Endothelial cell (in vitro differentiated cells): ENCODE measurements around the gene NRXN3. TPM values are rescaled to one million over a fixed set of nuclear protein-coding genes. Genes with fewer than 3 reads are reported as not detected.

ENCODE experiments used
- DNase-seq: peaks from one replicate; pipeline ENCODE4 v3.0.0; 2021; ENCODE audit warnings: low spot score
- H3K27ac Mint-ChIP-seq: one replicate; pipeline ENCODE4 v1.8.0; 2021; ENCODE audit warnings: mixed read lengths, inconsistent platforms; ENCODE audit not compliant: unreplicated experiment
- H3K27me3 Mint-ChIP-seq: one replicate; pipeline ENCODE4 v1.8.0; 2021; ENCODE audit warnings: mild to moderate bottlenecking, moderate library complexity, mixed read lengths, inconsistent platforms; ENCODE audit not compliant: unreplicated experiment
- H3K36me3 Mint-ChIP-seq: one replicate; pipeline ENCODE4 v1.8.0; 2021; ENCODE audit warnings: mild to moderate bottlenecking, low read depth, mixed read lengths, inconsistent platforms; ENCODE audit not compliant: unreplicated experiment
- H3K4me1 Mint-ChIP-seq: one replicate; pipeline ENCODE4 v1.8.0; 2021; ENCODE audit warnings: mild to moderate bottlenecking, mixed read lengths, inconsistent platforms; ENCODE audit not compliant: unreplicated experiment
- H3K4me3 Mint-ChIP-seq: one replicate; pipeline ENCODE4 v1.8.0; 2021; ENCODE audit warnings: mild to moderate bottlenecking, mixed read lengths, inconsistent platforms; ENCODE audit not compliant: unreplicated experiment
- H3K9me3 Mint-ChIP-seq: one replicate; pipeline ENCODE4 v1.8.0; 2021; ENCODE audit warnings: mixed read lengths, inconsistent platforms; ENCODE audit not compliant: unreplicated experiment
- CTCF ChIP-seq: fragments of 200-600 bp; sonication (generic); IDR thresholded peaks from one replicate; pipeline ENCODE4 v1.5.0; 2021; ENCODE audit warnings: antibody characterized with exemption; ENCODE audit not compliant: unreplicated experiment
- total RNA-seq: library from RNA; stranded (reverse); fragmentation: NEBNext Ultra II Directional; extraction: Animal tissue kit (Norgen Biotek cat#: 25700); gene quantifications from one replicate; pipeline ENCODE4 v1.2.1, GENCODE V29; 2021; ENCODE audit not compliant: unreplicated experiment

NRXN3 gene
- total RNA-seq, 1 donor from 2014 or later = 2.3 TPM

DNA sequence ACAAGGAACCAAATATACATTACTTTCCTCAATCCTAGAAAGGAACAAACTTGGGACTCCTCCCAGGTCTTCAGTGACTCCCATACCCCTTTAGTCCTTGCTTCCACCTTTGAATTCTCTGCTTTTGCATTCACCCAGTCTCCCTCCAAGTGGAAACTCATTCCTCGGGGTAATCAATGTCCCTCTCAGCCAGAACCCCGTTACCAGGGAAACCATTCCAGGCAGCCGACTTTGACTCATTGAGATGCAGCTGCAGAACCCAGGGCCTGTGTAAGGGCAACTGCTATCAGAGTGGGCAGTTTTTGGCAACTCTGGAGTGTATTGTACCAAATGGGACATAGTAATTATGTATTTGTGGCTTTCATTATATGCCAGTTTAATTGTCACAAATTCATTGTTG lies 186.2 kb downstream of the NRXN3 start:
- H3K27ac Mint-ChIP-seq = no peak overlapping the region
- H3K27me3 Mint-ChIP-seq = no peaks in the 10 kb centered on the region
- no peak for DNase-seq

GRCh38 chr14:78358591-78358990 lies 188.4 kb downstream of the NRXN3 start:
- Mint-ChIP-seq H3K27me3 (no peaks in the 10 kb centered on the region), H3K9me3 (no peaks in the 10 kb centered on the region), H3K36me3 (no peaks in the 10 kb centered on the region), H3K27ac (no peak overlapping the region), H3K4me1 (no peaks in the 10 kb centered on the region), H3K4me3 (no peak overlapping the region)
- no peak for TF ChIP-seq CTCF
- DNase-seq = no peak

More for the DNA sequence above, 186.2 kb downstream of the NRXN3 start:
- no peaks in the 10 kb centered on the region for H3K4me1 Mint-ChIP-seq
- H3K4me3 Mint-ChIP-seq = no peak overlapping the region
- no peaks in the 10 kb centered on the region for H3K36me3 Mint-ChIP-seq
- no peak for TF ChIP-seq CTCF
- no peaks in the 10 kb centered on the region for H3K9me3 Mint-ChIP-seq

DNA sequence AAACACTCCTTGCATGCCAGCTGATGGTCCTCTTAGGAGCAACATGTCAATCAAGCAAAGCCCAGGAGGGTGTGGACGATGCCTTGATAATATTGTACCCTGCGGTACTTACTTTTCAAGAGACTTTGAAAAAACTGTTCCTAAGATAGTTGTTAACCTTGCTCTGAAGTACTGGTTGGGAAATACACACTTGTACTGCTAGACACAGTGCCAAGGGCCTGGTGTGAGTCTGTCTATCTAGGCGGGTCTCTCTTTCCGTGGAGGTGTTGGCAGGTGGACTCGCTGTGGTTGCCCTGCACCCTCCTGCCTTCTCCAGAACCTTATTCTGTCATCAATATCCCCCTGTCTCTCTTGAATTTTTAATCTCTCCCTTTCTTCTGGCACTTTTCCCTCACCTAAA lies 189.4 kb downstream of the NRXN3 start:
- no peak overlapping the region for H3K4me3 Mint-ChIP-seq
- no peaks in the 10 kb centered on the region for H3K27me3 Mint-ChIP-seq
- no peaks in the 10 kb centered on the region for H3K36me3 Mint-ChIP-seq
- H3K9me3 Mint-ChIP-seq = no peaks in the 10 kb centered on the region
- no peaks in the 10 kb centered on the region for H3K4me1 Mint-ChIP-seq
- no peak for DNase-seq
- no peak for TF ChIP-seq CTCF
- H3K27ac Mint-ChIP-seq = no peak overlapping the region

GRCh38 chr14:78363008-78363407 lies 192.8 kb downstream of the NRXN3 start:
- no peak for DNase-seq
- no peak overlapping the region for H3K27ac Mint-ChIP-seq
- H3K36me3 Mint-ChIP-seq = no peaks in the 10 kb centered on the region
- no peak overlapping the region for H3K4me3 Mint-ChIP-seq
- H3K27me3 Mint-ChIP-seq = no peaks in the 10 kb centered on the region
- H3K9me3 Mint-ChIP-seq = no peaks in the 10 kb centered on the region
- no peak for TF ChIP-seq CTCF
- H3K4me1 Mint-ChIP-seq = no peaks in the 10 kb centered on the region

GRCh38 chr14:78367355-78367754 lies 197.2 kb downstream of the NRXN3 start:
- Mint-ChIP-seq H3K4me3 (no peak overlapping the region), H3K9me3 (no peaks in the 10 kb centered on the region), H3K27me3 (no peaks in the 10 kb centered on the region), H3K4me1 (no peaks in the 10 kb centered on the region), H3K36me3 (no peaks in the 10 kb centered on the region), H3K27ac (no peak overlapping the region)
- TF ChIP-seq CTCF = no peak
- DNase-seq = no peak
